Liver (tissue), 9 donors: ENCODE data around the gene SLC49A4. TPM values are rescaled to one million over a fixed set of nuclear protein-coding genes. Genes with fewer than 3 reads are reported as not detected.

Experiments used
- DNase-seq: peaks from one replicate; pipeline ENCODE4 v3.0.0-alpha.2; 2017; ENCODE audit warnings: low spot score
- H3K27ac ChIP-seq, 2 donors: one replicate each; pipeline ENCODE4 v1.7.0; 2013; ENCODE audit warnings: inconsistent platforms in 2 of 2, low read length in 2 of 2, control low read depth in 1 of 2, low read depth in 1 of 2, mild to moderate bottlenecking in 1 of 2
- H3K27me3 ChIP-seq, 4 donors: one replicate each; pipeline versions ENCODE4 v1.6.1 to v1.7.0; 2013; ENCODE audit warnings: low read length in 3 of 4, inconsistent platforms in 1 of 4, mild to moderate bottlenecking in 1 of 4, moderate library complexity in 1 of 4; ENCODE audit not compliant: control insufficient read depth in 4 of 4, insufficient read depth in 4 of 4
- H3K36me3 ChIP-seq, 4 donors: one replicate each; pipeline versions ENCODE4 v1.6.1 to v1.7.0; 2013; ENCODE audit warnings: low read length in 3 of 4, mild to moderate bottlenecking in 3 of 4, low read depth in 1 of 4, moderate library complexity in 1 of 4; ENCODE audit not compliant: control insufficient read depth in 4 of 4, insufficient read depth in 3 of 4
- H3K4me1 ChIP-seq, 4 donors: one replicate each; pipeline versions ENCODE4 v1.6.1 to v1.7.0; 2013; ENCODE audit warnings: low read length in 3 of 4, mild to moderate bottlenecking in 3 of 4, moderate library complexity in 1 of 4; ENCODE audit not compliant: control insufficient read depth in 4 of 4, insufficient read depth in 4 of 4
- H3K4me3 ChIP-seq, 3 donors: one replicate each; pipeline versions ENCODE4 v1.6.1 to v1.7.0; 2013; ENCODE audit warnings: low read length in 3 of 3, control low read depth in 1 of 3, low read depth in 1 of 3, mild to moderate bottlenecking in 1 of 3
- H3K9ac ChIP-seq, 2 donors: one replicate each; pipeline ENCODE4 v1.7.0; 2013; ENCODE audit warnings: low read length in 2 of 2, mild to moderate bottlenecking in 2 of 2, moderate library complexity in 2 of 2, control low read depth in 1 of 2, low read depth in 1 of 2
- H3K9me3 ChIP-seq, 4 donors: one replicate each; pipeline versions ENCODE4 v1.6.1 to v1.7.0; 2013; ENCODE audit warnings: low read length in 3 of 4; ENCODE audit not compliant: control insufficient read depth in 4 of 4
- ATF3 ChIP-seq: IDR thresholded peaks from 2 replicates; pipeline ENCODE4 v1.6.1; 2016; ENCODE audit warnings: antibody characterized with exemption
- EGR1 ChIP-seq, 2 donors: IDR thresholded peaks; 2 replicates each; pipeline ENCODE4 v1.6.1; 2016 to 2018; ENCODE audit warnings: antibody characterized with exemption in 2 of 2, low read depth in 2 of 2
- FOXA1 ChIP-seq: IDR thresholded peaks from 2 replicates; pipeline ENCODE4 v1.6.1; 2016; ENCODE audit warnings: antibody characterized with exemption
- FOXA2 ChIP-seq: IDR thresholded peaks from 2 replicates; pipeline ENCODE4 v1.6.1; 2016; ENCODE audit warnings: antibody characterized with exemption
- HNF4A ChIP-seq, 2 donors: conservative IDR thresholded peaks; 2 replicates each; pipeline ENCODE4 v1.6.1; 2016; ENCODE audit warnings: antibody characterized with exemption in 2 of 2, mild to moderate bottlenecking in 2 of 2
- HNF4G ChIP-seq: IDR thresholded peaks from 2 replicates; pipeline ENCODE4 v1.6.1; 2016; ENCODE audit warnings: antibody characterized with exemption
- JUND ChIP-seq, 2 donors: IDR thresholded peaks; 2 replicates each; pipeline ENCODE4 v1.6.1; 2016; ENCODE audit warnings: antibody characterized with exemption in 2 of 2
- MAX ChIP-seq: IDR thresholded peaks from 2 replicates; pipeline ENCODE4 v1.6.1; 2016; ENCODE audit warnings: antibody characterized with exemption
- NR2F2 ChIP-seq: IDR thresholded peaks from 2 replicates; pipeline ENCODE4 v1.6.1; 2016; ENCODE audit warnings: antibody characterized with exemption
- RAD21 ChIP-seq, 2 donors: IDR thresholded peaks; 2 replicates each; pipeline ENCODE4 v1.6.1; 2016; ENCODE audit warnings: antibody characterized with exemption in 2 of 2, mild to moderate bottlenecking in 2 of 2
- RXRA ChIP-seq, 2 donors: IDR thresholded peaks; 2 replicates each; pipeline ENCODE4 v1.6.1; 2017 to 2018; ENCODE audit warnings: antibody characterized with exemption in 2 of 2, mild to moderate bottlenecking in 1 of 2
- SP1 ChIP-seq: IDR thresholded peaks from 2 replicates; pipeline ENCODE4 v1.6.1; 2018; ENCODE audit warnings: antibody characterized with exemption, mild to moderate bottlenecking
- TAF1 ChIP-seq: conservative IDR thresholded peaks from 2 replicates; pipeline ENCODE4 v1.6.1; 2016; ENCODE audit warnings: antibody characterized with exemption, mild to moderate bottlenecking
- YY1 ChIP-seq: IDR thresholded peaks from 2 replicates; pipeline ENCODE4 v1.6.1; 2016; ENCODE audit warnings: antibody characterized with exemption, mild to moderate bottlenecking
- WGBS: extraction: QIAGEN DNeasy Blood & Tissue Kit; methylation state at CpG from one replicate; pipeline ENCODE4 v1.1.7; 2013; 5-methylcytosine and 5-hydroxymethylcytosine counted together
- polyA plus RNA-seq, 2 donors: library from polyadenylated mRNA; stranded (reverse) in 1 of 2; unstranded in 1 of 2; fragments of 200-250 nt in 1 of 2; fragments of >200 nt in 1 of 2; fragmentation: Nextera tagmentation in 1 of 2; extraction: Ambion mirVana in 1 of 2; gene quantifications; one replicate each; pipeline versions ENCODE4 v1.2.1 to v1.2.3, GENCODE V29; 2013 to 2015
- total RNA-seq, 2 donors: library from RNA; depleted of rRNA; stranded (reverse); fragments of >200 nt; gene quantifications; one replicate each; pipeline ENCODE4 v1.2.3, GENCODE V29; 2014
- TF ChIP-seq, protein P1 (sequence below): fragments of 150-350 bp; IDR thresholded peaks from 2 replicates; pipeline ENCODE4 v1.5.1; 2017; ENCODE audit warnings: improper control_type of control experiment, low read depth, low read length; ENCODE audit not compliant: missing input control
- TF ChIP-seq, protein P2 (sequence below): IDR thresholded peaks from 2 replicates; pipeline ENCODE4 v1.6.1; 2016; ENCODE audit warnings: antibody characterized with exemption, mild to moderate bottlenecking
- TF ChIP-seq, protein P3 (sequence below): IDR thresholded peaks from 2 replicates; pipeline ENCODE4 v1.6.1; 2016; ENCODE audit warnings: antibody characterized with exemption
- donor health status: healthy.
- donor health status: healthy.
- donor health status: healthy.
- donor health status: healthy.
- donor health status: healthy.

SLC49A4 gene
- total and polyA plus RNA-seq, 4 donors = 3.3 to 11.1 (median 6.3) TPM

DNA sequence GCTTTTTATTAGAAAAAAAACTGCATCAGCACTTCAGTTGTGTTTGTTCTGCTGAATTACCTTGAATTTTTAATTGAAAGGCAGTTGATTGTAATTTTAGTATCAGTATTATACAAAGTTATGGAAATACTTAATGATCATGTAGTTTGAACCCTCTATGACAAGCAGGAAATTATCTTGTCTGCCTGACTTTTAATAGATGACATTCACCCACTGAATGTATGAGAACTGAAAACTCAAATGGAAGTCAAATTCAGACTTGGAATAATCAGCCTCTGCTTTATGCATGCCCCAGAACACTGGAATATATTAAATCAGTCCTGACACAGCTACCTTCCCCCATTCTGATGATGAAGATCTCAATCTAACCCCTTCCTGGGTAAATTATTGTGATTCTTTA, 73.5 kb downstream of the SLC49A4 start:
- Histone ChIP-seq H3K4me1 (no peaks in the 10 kb centered on the region), H3K9ac (no peak overlapping the region), H3K4me3 (no peak overlapping the region), H3K27ac (no peak overlapping the region), H3K36me3 (peaks cover 0 to 6% (median under 1%) of the 10 kb centered on the region in 4 donors), H3K27me3 (no peaks in the 10 kb centered on the region), H3K9me3 (no peaks in the 10 kb centered on the region)
- no peak for DNase-seq
- TF ChIP-seq FOXA2 (no peak), HNF4A (conservative IDR thresholded peaks at IDR 0.05) (no peak), SP1 (no peak), RAD21 (IDR thresholded peaks at IDR 0.05) (no peak), MAX (no peak), ATF3 (no peak), NR2F2 (no peak), YY1 (no peak), RXRA (IDR thresholded peaks at IDR 0.05) (no peak), EGR1 (IDR thresholded peaks at IDR 0.05; ENCODE audit: low read depth in 2 of 2) (no peak), HNF4G (no peak), FOXA1 (no peak)
- TF ChIP-seq, protein P1, sequence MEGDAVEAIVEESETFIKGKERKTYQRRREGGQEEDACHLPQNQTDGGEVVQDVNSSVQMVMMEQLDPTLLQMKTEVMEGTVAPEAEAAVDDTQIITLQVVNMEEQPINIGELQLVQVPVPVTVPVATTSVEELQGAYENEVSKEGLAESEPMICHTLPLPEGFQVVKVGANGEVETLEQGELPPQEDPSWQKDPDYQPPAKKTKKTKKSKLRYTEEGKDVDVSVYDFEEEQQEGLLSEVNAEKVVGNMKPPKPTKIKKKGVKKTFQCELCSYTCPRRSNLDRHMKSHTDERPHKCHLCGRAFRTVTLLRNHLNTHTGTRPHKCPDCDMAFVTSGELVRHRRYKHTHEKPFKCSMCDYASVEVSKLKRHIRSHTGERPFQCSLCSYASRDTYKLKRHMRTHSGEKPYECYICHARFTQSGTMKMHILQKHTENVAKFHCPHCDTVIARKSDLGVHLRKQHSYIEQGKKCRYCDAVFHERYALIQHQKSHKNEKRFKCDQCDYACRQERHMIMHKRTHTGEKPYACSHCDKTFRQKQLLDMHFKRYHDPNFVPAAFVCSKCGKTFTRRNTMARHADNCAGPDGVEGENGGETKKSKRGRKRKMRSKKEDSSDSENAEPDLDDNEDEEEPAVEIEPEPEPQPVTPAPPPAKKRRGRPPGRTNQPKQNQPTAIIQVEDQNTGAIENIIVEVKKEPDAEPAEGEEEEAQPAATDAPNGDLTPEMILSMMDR = no peak
- TF ChIP-seq, protein P2, sequence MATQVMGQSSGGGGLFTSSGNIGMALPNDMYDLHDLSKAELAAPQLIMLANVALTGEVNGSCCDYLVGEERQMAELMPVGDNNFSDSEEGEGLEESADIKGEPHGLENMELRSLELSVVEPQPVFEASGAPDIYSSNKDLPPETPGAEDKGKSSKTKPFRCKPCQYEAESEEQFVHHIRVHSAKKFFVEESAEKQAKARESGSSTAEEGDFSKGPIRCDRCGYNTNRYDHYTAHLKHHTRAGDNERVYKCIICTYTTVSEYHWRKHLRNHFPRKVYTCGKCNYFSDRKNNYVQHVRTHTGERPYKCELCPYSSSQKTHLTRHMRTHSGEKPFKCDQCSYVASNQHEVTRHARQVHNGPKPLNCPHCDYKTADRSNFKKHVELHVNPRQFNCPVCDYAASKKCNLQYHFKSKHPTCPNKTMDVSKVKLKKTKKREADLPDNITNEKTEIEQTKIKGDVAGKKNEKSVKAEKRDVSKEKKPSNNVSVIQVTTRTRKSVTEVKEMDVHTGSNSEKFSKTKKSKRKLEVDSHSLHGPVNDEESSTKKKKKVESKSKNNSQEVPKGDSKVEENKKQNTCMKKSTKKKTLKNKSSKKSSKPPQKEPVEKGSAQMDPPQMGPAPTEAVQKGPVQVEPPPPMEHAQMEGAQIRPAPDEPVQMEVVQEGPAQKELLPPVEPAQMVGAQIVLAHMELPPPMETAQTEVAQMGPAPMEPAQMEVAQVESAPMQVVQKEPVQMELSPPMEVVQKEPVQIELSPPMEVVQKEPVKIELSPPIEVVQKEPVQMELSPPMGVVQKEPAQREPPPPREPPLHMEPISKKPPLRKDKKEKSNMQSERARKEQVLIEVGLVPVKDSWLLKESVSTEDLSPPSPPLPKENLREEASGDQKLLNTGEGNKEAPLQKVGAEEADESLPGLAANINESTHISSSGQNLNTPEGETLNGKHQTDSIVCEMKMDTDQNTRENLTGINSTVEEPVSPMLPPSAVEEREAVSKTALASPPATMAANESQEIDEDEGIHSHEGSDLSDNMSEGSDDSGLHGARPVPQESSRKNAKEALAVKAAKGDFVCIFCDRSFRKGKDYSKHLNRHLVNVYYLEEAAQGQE = no peak

DNA sequence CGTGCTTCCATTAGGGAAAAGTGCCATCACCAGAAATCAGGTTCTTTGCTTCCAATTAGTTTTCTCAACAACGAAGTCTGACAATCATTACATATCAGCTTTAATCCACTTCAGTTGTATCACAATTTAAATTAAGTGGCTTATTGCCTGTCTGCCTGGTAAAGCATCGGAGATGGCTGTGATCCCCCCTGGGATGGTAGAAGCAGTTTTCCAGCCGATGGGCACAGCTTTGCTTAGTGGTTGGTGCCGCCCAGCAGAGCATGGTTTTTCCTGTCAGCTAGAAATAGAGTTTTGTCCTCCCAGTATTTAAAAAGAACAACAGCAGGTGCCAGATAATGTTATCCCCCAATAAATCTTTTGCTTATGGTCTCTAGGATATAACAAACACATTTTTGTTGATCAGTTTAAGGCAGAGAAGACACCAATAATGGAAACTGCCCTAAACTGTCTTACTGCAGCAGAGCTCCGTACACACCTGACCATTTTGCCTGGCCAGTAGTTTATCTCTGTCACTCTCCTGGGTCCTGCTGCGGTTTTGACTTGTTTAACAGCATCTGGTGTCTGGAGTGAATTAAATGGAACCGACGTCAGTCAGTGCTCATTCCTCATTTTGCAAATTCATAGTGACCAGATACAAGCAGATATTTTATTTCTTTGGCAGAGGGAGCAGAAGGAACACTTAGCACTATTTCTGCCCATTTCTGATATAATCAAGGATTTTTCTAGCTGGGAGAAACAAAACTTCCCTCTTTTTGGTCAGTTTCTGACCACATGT, 79.1 kb downstream of the SLC49A4 start:
- Histone ChIP-seq H3K9me3 (no peaks in the 10 kb centered on the region), H3K4me3 (no peak overlapping the region), H3K27ac (no peak overlapping the region), H3K36me3 (peaks cover 0 to 4% (median 2%) of the 10 kb centered on the region in 4 donors), H3K27me3 (no peaks in the 10 kb centered on the region), H3K9ac (no peak overlapping the region), H3K4me1 (no peaks in the 10 kb centered on the region)
- DNase-seq = no peak
- WGBS = 91% methylated on average over 9 of the region's 9 CpGs
- no peak for TF ChIP-seq MAX
- TF ChIP-seq, protein P1 = no peak
- TF ChIP-seq RXRA (IDR thresholded peaks at IDR 0.05) = no peak
- no peak for TF ChIP-seq FOXA2
- TF ChIP-seq, protein P3, sequence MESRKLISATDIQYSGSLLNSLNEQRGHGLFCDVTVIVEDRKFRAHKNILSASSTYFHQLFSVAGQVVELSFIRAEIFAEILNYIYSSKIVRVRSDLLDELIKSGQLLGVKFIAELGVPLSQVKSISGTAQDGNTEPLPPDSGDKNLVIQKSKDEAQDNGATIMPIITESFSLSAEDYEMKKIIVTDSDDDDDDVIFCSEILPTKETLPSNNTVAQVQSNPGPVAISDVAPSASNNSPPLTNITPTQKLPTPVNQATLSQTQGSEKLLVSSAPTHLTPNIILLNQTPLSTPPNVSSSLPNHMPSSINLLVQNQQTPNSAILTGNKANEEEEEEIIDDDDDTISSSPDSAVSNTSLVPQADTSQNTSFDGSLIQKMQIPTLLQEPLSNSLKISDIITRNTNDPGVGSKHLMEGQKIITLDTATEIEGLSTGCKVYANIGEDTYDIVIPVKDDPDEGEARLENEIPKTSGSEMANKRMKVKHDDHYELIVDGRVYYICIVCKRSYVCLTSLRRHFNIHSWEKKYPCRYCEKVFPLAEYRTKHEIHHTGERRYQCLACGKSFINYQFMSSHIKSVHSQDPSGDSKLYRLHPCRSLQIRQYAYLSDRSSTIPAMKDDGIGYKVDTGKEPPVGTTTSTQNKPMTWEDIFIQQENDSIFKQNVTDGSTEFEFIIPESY = no peak
- no peak for TF ChIP-seq EGR1 (IDR thresholded peaks at IDR 0.05; ENCODE audit: low read depth in 2 of 2)
- TF ChIP-seq FOXA1 = no peak
- TF ChIP-seq JUND (IDR thresholded peaks at IDR 0.05) = no peak
- TF ChIP-seq HNF4A (conservative IDR thresholded peaks at IDR 0.05) = no peak
- TF ChIP-seq ATF3 = no peak
- no peak for TF ChIP-seq RAD21 (IDR thresholded peaks at IDR 0.05)
- TF ChIP-seq TAF1 = no peak
- no peak for TF ChIP-seq HNF4G
